Stimulated activated CD4-positive, alpha-beta T cell treated with anti-CD3 and anti-CD28 coated beads, Interleukin-2, amount 100 ng/mL, for 4 hours (primary cell): ENCODE results near the gene POLR3H.

Experiments used
- DNase-seq: peaks from one replicate; pipeline ENCODE4 v3.0.0-alpha.2; 2020; ENCODE audit warnings: low read depth

Gene POLR3H

GRCh38 chr22:41516462-41516861 lies 27.8 kb downstream of the POLR3H start:
- DNase-seq, result no peak

DNA sequence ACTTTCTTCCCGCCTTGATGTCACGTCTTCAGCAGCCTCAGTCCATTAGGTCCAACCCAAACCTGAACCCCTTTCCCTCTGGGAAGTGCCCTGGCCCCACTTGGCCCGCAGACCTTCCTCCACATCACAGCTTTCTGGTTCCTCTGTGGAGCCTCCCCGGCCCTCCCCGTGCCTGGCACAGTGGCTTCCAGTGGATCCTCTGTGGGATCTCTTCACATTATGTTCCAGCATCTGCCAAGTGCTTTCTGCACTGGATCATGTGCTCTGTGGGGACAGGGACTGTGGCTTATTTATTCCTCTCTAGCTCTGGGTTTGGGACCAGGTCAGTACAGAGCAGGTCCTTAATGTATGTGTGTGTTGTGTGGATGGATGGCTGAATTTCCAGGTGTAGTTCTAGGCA lies 30.9 kb downstream of the POLR3H start:
- no peak for DNase-seq

DNA sequence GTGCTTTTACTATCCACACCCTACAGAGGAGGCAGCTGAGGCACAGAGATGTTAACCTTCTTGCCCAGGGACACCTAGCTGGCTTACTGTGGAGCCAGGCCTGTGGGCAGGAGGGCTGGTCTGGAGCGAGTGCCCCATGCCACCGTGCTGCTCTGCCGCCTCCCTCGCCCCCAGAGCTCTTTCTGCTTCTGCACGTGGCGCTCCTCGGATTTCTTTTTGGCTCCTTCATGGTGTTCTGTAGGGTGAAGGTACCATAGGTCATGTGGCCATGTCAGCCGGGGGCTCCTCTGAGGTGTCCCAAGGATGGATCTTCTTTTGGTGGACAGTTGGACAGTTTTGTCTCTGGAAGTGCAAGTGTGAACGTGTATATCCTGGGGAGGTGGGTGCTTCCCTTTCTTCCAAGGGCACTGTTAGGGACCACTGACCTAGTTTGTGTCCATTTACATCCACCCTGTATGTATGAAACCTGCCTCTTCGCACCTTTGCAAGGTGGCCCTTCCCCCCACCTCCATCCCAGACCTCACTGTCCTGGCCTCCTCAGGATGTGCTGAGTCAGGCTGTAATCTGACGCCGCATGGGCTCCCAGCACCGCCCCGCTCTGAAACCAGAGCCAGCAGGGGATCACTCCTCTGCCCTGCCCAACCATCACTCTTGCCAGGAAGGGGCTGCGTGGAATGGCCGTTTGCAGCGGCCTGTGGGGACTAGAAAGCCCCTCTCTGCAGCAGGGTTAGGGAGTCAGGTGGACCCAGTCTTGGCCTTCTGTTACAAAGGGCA lies 31.7 kb downstream of the POLR3H start:
- DNase-seq, result no peak

GRCh38 chr22:41511521-41511968 lies 32.7 kb downstream of the POLR3H start:
- no peak for DNase-seq

DNA sequence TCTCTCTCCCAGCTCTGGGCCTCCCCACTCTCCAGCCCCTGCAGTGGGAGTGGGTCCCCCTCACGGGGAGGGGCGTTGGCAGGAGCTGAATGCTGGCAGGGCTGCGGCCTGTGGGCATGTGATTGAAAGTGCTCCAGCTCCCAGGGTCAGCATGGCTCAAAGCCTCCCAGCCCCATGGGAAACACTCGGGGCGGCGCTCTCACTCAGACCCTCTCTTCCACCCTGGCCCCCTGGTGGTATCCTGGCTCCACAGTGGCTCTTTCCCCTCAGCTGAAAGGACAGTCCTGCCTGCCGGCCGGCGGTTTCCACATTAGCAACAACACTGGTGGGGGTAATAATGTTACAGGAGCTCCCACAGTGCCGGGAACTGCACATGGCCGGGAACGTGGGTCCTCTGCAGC lies 35.5 kb downstream of the POLR3H start:
- no peak for DNase-seq

DNA sequence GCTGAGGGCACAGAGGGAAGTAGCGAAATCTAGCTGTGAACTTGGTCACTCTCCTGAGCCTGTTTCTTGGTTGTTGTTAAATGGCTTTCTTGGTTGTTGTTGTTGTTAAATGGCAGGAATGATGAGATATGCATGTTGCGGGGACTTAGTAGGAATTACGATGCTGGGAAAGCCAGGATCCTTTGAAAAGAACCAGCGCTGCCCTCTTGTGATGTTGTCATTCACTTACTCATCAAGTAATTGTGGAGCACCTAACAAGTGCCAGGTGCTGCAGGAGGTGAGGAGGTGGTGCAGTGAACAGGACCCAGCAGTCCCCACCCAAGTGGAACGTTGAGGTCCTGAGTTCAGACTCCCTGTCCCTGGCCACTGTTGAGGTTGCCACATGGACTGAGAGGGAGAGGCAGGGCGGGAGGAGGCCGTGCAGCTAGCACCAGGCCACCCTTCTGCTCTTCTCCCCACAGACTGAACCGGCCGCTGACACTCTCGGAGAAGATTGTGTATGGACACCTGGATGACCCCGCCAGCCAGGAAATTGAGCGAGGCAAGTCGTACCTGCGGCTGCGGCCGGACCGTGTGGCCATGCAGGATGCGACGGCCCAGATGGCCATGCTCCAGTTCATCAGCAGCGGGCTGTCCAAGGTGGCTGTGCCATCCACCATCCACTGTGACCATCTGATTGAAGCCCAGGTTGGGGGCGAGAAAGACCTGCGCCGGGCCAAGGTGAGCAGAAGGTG lies 36.8 kb downstream of the POLR3H start:
- DNase-seq, result no peak

DNA sequence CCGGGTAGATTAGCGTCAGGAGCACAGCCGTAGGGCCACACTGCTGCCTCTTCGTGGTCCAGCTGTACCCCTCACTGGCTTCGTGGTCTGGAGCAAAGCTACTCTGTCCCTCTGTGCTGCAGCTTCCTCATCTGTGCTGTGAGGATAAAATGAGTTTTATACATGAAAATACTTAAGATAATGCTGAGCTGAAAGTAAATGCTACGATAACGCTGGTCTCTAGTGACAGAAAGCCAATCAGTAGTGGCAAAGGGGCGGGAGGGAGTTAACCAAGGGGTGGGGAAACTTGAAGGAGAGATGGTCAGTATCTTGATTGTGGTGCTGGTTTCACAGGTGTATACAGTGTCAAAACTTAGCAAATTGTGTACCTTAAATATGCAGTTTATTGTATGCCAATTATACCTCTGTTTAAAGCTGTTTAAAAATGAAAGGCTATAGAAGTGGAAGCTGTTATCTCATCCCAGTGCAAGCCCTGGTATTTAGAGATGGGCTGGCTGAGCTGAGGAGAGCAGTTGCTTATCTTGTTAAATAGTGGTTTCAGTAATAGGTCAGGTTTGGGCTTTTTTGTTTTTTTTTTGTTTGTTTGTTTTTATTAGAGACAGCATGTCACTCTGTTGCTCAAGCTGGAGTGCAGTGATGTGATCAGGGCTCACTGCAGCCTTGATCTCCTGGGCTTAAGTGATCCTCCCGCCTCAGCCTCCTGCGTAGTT lies 38.6 kb downstream of the POLR3H start:
- DNase-seq, result no peak

- DNase-seq, result no peak
These were observed 39.5 kb downstream of the POLR3H start for GRCh38 chr22:41504816-41505215.

- DNase-seq, result no peak
These were observed 39.9 kb downstream of the POLR3H start for GRCh38 chr22:41504397-41504796.

DNA sequence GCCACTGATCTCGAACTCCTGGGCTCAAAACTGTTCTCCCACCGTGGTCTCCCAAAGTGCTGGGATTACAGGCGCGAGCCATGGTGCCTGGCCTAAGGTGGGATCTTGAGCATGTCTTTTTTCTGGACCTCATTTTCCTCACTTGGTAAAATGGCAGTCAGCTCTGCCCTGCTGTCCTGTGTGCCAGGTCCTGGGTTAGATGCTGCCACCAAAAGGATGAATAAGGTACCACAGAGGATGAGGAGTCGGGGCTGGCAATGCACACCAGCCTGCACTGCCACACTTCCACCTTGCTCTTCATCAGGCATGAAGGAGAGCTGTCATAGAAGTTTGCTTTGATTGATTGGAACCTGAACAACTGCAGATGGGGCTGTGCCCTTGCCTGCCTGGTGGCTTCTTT lies 43.1 kb downstream of the POLR3H start:
- DNase-seq, result no peak

- no peak for DNase-seq
These were observed 44.0 kb downstream of the POLR3H start for GRCh38 chr22:41500303-41500702.

DNA sequence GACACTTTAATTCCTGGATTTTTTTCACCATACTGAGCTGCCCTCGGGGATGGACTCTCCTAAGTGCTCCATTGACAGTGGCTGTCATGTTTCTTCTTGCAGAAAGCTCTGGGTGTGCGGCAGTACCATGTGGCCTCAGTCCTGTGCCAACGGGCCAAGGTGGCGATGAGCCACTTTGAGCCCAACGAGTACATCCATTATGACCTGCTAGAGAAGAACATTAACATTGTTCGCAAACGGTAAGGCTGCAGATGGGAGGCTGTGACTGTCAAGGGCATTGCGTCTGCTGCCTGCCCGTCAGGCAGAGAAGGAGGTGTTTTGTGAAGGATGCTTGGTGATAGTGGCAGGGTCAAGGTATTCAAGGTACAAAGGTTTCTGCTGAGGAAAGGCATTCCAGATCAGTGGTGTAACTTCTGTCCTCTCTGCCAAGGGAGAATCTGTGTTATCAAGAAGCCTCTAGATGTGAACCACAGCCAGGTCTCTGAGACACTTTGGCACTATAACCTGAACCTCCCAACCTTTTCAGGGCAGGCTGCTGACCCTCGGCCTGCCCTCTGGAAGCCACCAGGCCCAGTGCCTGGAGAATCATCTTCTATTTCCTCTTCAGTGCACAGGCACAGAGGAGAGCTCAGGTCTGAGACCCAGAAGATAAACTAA lies 44.5 kb downstream of the POLR3H start:
- no peak for DNase-seq

DNA sequence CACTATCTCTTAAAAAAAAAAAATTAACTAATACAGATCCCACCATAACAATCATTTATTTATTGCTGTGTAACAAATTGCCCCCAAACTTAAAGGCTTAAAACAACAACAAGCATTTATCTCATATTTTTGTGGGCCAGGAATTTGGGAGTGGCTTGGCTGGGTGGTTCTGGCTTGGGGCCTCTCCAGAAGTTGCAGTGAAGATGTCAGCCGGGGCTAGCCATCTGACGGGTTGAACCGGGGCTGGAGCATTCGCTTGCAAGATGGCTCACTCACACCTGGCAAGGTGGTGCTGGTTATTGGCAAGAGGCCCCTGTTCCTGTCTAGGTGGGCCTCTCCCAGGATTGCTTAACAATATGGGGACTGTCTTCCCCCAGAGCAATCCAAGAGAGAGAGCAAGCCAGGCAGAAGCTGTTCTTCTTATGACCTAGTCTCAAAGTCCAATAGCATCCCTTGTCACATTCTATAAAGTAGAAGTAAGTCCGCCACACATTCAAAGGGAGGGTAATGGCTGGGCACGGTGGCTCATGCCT lies 45.9 kb downstream of the POLR3H start:
- DNase-seq, result no peak

DNA sequence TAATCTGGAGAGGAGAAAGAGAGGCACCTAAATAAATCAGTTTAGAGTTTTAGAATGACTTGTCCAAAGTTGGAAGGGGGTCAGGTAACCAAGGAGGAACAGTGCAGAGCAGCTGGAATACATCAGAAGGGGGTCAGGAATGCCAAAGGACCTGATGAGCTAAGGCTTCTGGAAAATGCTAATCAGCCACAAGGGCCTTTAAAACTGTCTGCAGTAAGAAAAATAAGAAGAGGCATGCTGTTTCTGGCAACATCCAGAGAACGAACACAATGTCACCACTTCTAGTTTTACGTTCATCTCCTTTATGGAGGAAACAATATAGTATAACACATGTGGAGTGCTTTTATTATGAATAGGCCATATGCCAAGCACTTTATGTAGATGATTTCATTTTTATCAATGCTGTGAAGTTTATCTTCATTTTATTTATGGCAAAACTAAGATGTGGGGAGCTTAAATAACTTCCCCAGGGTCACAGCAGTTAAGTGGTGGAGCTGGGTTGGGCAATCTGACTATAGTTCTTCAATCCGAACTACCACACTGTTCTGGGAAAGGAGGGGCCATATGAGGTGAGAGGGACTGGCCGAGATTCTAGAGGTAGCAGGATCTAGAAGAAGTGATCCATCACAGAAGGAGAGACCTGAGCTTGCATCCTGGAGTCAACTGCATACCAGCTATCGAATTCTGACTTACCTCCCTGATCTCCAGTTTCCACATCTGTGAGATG lies 52.7 kb downstream of the POLR3H start:
- DNase-seq, result no peak

- no peak for DNase-seq
These were observed 55.5 kb downstream of the POLR3H start for GRCh38 chr22:41488596-41489385.

GRCh38 chr22:41488076-41488475 lies 56.2 kb downstream of the POLR3H start:
- no peak for DNase-seq

- DNase-seq, result no peak
These were observed 57.0 kb downstream of the POLR3H start for GRCh38 chr22:41487037-41487935.

GRCh38 chr22:41485033-41485432 lies 59.2 kb downstream of the POLR3H start:
- DNase-seq, result no peak

DNA sequence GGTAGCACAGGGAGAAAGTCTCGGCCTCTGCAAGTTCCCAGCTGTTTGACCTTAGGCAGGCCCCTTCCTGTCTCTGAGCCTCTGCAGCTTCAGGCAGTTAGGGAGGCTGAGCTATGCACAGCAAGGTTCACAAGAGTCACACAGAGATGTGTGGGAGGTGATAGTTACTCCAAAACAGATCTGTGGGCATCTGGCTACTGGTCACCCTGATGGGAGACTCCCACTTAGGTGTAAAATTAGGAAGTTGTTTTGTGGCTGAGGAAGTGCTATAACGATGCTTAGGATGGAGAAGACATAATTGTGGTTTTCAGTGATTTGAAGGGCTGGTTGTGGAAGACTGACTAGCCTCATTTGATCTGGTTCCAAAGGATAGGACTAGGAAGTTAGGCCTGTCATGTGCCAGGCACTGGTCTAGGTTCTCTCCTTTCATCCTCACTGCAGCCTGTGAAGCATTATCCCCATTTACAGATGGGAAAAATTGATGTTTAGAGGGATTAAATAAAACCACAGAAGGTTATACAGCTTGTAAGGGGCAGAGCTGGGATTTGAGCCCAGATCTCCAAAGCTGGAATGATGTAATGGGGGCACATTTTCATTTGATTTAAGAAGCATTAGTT lies 61.8 kb downstream of the POLR3H start:
- DNase-seq, result no peak
